Measurements from ENCODE around the gene SCML1.

- TF ChIP-seq CTCF (IDR thresholded peaks at IDR 0.05) = no peak
- no peak for TF ChIP-seq POLR2A (IDR thresholded peaks at IDR 0.05)
These were observed at the start of gene SCML1 for GRCh38 chrX:17736856-17737709.

Data from testis (tissue), 2 donors.